Daoy (cell line): Measurements from ENCODE around the gene PHF21B. TPM values are rescaled to one million over a fixed set of nuclear protein-coding genes. Genes with fewer than 3 reads are reported as not detected.

Experiments used
- DNase-seq: peaks from one replicate; pipeline ENCODE4 v3.0.0-alpha.2; 2015; ENCODE audit warnings: low read depth
- total RNA-seq: library from RNA; depleted of rRNA; stranded (reverse); fragments of >200 nt; shearing (Covaris generic); gene quantifications from 2 replicates; pipeline ENCODE4 v1.2.3, GENCODE V29; 2014

The PHF21B gene
- total RNA-seq, 1 experiment from 2014 or later = 0.57 TPM

DNA sequence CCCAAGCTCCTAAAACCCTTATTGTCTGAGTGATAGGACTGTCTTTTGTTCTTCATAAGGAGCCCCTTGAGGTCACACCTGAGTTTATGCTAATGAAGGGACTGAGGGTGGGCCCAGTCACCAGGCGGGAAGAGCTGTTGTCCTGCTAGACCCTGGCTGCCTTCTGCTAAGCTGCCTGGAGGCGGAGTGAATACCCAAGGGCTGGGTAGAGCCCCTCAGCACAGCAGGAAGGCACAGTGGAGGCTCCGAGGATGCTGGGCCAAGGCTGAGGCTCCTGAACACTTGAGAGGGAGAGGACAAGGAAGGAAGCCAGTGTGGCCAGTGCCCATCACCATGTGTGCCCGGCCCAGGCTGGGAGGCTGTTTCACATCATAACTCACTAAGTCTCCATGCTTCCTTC is 4.8 kb upstream of the PHF21B start:
- DNase-seq = no peak

DNA sequence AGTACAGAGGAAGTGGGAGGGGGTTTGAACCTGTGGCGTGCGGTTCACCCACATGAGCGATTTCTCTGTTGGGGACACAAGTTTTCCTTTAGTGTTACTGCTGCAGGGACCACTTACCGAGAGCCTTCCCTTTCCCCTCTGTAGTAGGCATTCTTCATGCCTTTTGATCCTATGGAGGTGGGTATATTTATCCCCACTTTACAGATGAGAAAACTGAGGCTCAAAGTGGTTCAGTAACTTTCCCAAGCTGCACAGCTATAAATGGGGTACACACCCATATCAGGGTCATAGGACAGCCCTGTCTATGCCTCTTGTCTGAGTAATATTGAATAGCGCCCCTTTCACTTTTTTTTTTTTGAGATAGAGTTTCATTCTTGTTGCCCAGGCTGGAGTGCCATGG is 3.3 kb upstream of the PHF21B start:
- DNase-seq = no peak

DNA sequence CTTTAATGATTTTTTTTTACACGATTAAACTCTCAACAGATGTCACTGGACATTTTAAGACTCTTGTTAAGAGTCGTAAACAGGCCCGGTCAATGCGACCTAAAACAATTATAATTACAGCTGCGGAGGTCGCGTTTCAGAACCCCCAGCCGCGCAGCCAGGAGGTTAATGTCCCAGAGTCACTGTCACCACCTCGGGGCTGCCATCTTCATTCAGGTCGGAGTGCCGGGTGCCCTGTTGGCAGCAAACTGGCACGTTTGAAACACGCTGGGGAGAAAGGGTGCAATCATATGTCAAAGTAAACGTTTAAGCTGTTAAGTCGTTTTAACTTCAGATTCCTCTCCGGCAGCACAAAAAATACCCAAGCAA is 711 bp upstream of the PHF21B start:
- DNase-seq = no peak

DNA sequence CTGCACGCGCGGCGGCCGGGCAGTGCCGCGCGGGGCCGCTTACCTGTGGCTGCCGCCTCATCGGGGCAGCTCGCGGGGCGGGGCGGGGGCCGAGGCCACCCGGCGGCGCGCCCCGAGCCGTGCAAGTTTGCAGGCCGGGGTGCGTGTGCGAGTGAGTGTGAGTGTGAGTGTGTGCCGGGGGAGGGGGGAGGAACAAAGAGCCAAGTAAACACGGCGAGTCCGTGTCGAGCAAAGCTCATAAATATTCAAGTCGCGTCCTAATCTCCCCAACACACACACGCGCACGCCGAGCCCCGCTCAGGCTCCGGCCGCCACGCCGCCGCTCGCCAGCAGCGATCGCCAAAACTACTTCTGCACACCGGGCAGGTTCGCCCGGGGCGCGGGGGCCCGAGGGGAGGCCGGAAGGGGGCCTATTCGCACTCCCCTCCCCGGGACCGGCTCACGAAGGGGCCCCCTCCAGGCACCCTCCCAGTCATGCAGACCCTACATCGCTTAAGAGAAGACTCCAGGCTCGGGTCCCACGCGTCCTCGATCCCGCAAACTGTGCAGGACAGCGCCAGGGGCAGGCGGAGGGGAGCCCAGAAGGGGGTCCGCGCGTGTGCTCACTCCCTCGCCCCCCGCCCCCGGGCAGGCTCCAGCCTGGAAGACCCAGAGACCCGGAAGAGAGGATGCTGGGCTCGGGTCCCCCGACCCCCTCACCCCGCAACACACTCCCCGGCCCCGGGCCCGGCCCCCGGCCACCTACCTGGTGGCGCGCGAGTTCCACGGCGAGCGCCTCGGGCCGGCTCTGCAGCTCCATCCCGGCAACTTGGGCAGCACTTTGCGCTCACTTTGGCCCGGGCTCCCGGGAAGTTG is 827 bp downstream of the PHF21B start:
- peak; percentile 40 for DNase-seq

DNA sequence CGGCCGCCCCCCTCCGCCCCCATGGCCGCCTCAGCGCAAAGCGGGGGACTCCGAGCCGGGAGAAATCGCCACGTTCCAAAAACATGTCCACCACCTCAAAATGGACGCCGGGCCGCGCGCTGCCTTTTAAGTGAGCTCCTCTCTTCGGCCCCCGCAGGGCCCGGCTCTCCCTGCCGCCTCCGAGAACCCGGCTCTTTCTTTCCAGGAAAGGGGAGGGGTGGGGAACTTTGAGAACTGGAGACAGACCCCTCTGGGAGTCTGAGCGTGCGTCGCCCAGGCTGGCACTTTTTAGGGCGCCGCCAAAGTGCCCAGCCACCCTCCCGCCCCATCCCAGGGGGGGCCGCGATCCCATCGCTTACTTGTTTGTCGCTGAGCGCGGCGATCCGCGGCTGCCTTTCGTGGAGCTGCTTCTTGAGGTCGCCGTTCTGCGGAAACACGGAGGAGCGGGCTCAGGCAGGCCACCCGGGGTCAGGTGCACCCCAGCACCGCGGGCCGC is 1.6 kb downstream of the PHF21B start:
- DNase-seq = peak; percentile 45

DNA sequence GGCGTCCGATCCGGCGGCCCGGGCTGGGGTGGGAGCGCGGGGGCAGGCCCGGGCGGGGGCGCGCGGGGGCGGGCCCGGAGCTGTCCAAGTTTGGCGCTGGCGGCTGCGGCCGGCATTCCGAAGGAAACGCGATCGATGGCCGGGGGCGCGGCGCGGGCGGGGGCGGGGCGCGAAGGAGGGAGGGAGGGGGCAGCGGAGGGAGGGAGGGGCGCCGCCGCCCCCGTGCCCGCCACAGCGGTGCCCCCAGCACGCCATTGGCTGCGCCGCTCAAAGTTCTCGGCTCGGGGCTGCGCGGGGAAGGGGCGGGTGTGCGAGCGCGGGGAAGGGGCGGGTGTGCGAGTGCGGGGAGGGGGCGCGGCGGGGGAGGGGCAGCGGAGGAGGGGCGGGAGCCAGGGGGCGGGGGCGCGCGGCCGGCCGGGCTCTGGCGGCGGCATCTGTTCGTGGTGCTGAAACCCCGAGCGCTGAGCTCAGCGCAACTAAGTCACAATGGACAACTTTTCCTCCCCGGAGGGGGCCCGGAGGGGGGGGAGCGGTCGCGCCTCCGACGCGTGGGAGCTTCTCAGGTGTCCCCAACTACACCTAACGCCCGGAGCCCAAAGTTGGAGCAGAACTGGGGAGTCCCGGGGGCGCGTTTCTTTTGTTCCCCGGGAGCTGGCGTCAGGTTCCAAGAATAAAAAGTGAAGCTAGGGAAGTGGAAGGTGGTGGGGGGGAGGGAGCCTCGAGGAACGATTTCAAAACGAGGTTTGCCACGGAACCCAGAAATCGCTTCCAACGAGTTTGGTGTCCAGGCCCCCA is 2.2 kb downstream of the PHF21B start:
- DNase-seq = peak; percentile 72

DNA sequence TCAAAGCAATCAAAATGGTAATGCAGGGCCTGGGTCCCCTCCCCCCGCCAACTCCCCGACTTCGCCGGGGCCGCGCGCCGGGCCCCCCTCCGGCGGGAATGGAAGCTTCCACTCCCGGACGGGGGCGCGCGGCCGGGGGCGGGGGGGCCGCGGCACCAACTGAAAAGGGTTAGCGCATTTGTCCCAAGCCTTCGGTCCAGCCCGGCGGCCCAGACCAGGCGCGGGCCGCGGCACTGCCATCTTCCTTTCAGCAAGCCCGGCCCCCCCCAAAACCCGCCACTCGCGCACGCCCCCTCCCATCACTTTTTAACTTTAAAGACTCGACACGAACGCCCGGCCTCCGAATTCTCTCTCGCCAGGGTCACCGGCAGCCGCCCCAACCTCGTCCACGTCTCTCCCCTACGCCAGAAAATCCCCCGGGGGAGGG is 2.8 kb downstream of the PHF21B start:
- DNase-seq = peak; percentile 44

DNA sequence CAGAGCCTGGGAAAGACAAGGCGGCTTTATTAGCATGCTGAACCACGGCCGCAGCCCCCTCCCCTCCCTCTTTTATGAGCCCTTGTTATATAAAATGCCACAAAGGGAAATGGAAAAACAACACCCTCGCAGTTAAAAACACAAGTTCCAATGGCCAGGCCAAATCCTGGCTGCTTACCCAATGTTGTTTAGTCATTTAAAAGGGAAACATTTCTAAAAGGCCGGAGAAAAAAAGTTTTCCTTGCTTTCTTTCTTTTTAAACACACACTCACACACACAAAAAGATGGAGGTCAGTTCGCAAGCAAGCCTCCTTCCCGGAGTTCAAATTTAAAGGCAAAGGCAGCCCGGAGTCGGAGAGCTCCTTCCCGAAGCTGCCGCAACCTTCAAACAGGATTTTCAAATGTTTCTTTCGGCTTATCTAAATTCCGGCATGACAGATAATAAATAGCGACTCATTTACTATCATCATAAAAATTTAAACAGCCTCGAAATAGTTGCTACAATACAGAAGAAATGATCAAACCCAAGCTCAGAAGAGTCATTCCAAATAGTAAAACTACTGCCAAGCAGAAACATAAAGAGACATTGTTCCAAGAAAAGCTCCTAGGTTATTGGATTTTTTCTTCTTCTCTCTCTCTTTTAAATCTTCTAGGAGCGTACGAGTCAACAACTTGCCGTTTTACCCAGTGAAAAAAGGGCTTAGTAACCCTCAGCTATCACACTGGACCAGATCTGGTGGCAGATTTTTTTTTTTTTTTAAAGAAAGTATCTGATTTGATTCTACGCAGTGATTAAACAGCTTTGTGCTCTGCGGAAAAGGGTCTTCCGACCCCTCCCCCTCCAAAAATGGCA is 3.5 kb downstream of the PHF21B start:
- no peak for DNase-seq

DNA sequence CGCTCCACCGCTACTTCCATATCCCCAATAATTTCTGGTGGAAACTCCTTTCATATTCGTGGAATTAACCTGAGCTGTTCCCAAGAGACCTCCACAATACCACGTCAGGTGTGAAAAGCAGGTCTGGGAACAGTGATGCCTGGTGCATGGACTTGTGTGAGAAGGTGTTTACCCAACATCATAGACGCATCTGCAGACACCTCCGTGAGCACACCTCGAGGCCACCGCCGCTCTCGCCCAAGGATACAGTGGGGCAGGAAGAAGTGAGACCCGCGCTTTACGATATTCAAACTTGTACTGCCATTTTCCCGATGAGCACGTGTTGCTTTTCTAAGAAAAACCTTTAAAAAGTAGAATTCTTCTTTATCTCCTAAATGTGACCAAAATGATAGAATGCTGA is 8.2 kb downstream of the PHF21B start:
- no peak for DNase-seq

DNA sequence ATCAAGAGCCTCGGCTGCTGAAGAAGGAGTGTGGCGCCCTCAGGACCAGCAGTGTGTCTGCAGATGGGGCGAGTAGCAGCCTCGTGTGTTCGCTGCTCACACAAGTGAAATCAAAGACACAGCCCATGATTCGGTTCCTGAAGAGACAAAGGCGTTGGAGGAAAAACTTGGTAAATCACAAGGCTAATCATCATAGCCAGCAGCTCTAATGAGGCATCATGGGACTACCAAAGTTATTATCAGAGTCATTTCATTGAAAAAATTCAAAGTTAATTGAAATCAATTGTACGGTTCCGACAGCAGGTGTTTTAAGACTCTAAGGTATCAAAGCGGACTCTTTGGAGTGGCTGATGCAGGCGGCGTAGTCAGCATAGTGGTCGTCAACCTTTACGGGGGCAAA is 9.5 kb downstream of the PHF21B start:
- DNase-seq = no peak

DNA sequence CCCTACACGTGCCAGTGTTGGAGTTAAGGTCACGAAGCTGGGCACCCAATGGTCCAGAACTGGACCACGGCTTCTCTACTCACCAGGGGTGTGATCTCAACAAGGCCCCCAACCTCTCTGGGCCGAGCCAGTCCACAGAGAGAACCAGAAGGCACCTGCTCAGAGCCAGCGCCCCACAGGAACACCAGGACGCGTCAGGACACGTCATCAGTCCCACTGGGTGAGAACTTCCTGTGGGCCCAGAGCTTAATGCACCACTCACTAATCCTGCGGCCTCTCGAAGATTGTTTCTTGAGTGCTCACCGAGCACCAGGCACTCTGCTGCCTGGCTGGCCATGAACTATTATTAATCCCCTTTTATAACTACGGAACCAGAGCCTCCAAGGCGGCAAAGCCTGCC is 10.1 kb downstream of the PHF21B start:
- DNase-seq = no peak

DNA sequence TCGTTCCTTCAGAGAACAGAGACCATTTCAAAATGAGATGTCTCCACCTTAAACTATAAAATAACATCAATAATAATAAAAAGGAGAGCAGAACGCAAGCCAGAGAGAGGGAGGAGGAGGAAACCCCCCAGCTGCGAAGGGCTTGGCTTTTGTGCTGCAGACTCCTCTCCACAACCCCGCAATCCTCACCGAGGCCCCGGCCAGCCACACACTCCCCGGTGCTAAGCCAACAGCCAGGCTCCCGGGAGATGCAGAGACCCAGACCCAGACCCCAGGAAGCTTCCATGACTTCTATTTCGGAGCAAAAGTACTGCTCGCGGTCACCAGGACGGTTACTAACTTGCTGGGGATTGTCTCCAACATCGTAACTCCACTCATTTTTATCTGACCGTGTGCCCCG is 10.6 kb downstream of the PHF21B start:
- DNase-seq = no peak

DNA sequence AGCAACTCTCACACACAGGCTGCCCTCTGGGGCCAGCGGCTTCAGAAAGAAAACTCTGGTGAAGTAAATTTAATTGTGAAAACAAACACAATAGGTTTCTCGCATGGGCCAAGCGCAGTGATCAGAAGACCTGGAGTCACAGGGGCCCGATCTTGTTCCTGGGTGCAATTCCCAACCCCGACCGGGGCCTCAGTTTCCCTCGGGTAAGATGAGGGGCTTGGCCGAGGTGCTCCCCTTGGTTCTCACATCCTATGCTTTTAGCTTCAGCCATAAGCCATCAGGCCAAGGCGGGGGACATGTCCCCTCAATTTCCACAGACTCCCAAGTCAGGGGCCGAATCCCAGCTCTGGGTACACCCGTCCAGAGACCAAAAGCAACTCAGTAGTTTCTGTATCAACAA is 11.5 kb downstream of the PHF21B start:
- DNase-seq = no peak

DNA sequence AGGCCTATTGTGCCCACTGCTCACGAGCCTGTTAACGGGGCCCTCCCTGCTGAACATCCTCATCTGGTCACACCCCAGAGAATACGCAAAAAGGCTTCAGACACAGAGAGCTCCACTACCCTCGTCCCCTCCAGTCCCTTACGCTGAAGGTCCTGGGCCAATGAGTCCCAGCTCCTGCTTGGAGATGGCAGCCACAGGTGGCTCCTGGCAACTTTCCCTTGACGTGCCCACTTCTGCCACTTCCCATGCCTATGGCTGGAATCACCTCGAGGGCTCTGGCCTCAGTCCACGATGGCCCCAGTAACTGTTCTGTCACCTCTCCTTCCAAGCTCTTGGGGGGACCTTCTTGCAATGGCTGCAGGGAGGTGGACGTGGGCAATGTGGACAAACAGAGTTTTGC is 12.7 kb downstream of the PHF21B start:
- no peak for DNase-seq

DNA sequence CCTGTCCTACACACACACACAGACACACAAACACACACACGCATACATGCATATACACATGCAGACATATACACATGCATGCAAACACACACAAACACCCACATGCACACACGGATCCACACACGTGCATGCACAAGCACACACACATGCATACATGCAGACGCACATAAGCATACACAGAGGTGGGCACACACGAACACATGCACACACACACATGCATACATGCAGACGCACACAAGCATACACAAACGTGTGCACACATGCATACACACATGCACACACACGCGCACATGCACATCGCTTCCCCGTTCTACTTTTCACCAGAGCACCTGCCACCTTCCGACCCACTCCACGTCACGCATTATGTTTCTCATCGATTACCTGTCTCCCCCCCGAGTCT is 13.2 kb downstream of the PHF21B start:
- no peak for DNase-seq

DNA sequence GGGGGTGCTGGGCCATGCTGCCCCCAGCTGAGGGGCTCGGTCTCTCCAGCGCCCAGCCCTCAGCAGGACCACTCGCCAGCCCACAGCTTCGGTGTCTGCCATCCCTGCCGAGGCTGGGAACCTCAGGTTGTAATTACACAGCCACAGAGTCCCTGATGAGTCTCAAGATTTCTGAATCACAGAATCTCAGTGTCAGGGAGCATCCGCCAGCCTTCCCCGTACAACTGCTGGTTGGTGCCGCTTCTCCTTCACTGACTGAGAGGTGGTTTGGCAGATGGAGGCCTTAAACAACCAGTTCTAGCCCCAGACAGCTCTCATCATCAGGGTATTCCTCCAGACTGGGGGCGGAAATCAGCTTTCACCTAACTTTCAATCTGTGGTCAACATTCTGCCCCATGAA is 13.7 kb downstream of the PHF21B start:
- no peak for DNase-seq

DNA sequence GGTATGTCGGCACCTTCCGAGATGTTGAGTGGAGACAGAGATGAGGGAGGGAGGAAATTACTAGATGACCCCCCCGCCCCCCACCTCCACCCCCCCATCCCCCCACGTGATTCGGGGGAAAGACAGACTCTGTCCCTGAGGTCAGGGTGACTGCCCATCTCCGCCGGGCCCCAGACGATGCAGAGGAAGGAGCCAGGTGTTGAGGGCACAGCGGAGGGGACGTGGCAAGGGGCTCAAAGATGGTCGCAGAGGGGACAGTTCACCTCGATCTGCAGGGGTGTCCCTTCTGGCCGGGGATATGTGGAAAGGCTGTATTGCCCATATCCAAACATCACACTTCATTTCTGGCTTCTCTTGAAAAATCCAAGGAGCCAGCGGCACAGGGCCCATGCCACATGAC is 14.1 kb downstream of the PHF21B start:
- no peak for DNase-seq

DNA sequence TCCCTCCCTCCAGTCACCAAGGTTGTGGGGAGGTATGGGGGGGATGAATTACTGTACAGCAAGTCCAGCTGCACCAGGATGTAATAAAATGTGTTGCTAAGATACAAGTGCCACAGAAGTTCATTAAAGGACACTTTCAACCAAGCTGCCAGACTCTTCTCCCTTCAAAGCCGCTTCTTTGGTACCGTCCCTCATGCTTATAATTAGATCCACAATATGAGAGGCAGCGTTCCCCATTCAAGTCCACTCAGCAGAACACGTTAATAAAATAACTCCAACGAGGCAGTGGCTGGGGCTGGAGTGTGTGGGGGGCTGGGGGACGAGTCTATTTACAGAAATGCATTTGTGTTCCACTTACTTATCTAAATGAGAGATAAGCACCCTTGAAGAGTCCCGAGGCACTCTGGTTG is 14.7 kb downstream of the PHF21B start:
- DNase-seq = no peak

DNA sequence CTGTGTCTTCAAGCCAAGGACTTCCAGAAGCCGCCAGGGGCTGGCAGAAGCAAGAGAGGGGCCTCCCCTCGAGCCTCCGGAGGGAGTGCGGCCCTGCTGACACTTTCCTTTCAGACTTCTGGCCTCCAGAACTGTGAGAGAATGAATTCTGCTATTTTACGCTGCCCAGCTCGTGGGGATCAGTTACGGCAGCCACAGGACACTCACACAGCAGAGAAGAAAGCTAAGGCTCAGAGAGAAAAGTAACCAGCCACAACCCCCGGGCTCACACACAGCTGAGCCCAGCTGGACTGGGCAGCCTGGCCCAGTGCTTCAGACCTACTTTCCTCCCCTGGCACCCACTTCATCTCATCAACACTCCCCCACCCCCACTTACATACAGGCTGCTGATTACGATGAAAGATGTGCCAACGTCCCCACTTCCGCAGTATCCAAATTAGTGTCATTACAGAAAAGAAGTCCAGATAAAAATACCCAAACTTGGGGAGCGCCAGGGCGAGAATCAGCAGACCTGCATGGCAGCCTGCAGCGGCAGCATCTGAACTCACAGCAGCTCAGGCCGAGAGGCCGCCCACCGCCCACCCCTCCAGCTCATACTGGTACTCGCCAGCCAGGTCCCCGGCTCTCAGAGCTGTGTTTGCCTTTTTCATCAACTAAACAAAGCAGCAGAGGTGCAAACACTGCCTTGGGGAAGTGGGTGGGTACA is 15.3 kb downstream of the PHF21B start:
- DNase-seq = peak; percentile 17

DNA sequence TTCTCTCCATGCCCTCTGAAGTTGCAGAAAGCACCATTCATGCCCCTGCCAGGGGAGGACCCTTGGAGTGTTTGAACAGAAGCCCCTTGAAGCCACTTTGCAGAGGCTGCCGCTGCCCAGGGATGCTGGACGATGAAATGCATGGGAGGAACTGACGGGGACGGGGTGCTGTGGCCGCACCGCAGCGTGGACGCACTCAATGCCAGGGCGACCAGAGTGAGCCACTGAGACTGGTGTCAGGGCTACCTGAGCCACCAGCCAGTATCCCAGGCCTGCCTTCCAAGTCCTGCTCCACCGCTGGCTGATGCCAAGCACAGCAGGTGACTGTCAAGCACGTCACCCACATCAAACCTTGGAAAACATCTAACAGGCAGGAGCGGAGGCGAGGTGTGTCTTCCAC is 17.6 kb downstream of the PHF21B start:
- DNase-seq = no peak

DNA sequence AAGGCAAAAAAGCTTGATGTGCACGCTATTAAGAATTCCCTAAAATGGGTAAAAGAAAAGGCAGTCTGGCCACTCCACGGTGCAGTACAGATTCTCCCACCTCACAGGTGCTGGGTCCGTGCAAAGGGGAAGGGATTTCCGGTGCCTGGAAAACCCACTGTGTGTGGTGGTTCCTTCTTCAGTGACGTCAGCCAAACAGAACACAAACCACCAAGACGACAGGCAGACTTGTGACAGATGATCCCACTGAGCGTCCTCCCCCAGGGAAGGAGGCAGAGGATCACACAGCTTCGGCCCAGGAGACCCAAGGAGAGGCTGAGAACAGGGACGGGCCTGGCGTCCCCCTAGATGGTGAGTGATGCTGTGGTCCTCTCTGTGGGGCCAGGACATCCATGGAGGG is 18.6 kb downstream of the PHF21B start:
- no peak for DNase-seq
